WTC11 (cell line): ENCODE results near the gene ANKZF1.

Source experiments
- AFF4 ChIP-seq: sonication (generic); formaldehyde crosslinking; IDR thresholded peaks from 2 replicates; pipeline ENCODE4 v1.8.1; 2023; ENCODE audit warnings: mild to moderate bottlenecking, missing genetic modification reagents, borderline replicate concordance
- CTCF ChIP-seq: fragments of 200-600 bp; IDR thresholded peaks from 2 replicates; pipeline ENCODE4 v1.8.0; 2022; ENCODE audit warnings: antibody characterized with exemption
- FOXP1 ChIP-seq: sonication (generic); formaldehyde crosslinking; IDR thresholded peaks from 2 replicates; pipeline ENCODE4 v1.8.0; 2022; ENCODE audit warnings: missing genetic modification reagents, mild to moderate bottlenecking, moderate library complexity, borderline replicate concordance
- IRF1 ChIP-seq: sonication (generic); formaldehyde crosslinking; IDR thresholded peaks from 2 replicates; pipeline ENCODE4 v1.8.0; 2023; ENCODE audit warnings: missing genetic modification reagents
- NFE2L1 ChIP-seq: sonication (generic); formaldehyde crosslinking; IDR thresholded peaks from 2 replicates; pipeline ENCODE4 v1.8.1; 2023; ENCODE audit warnings: missing genetic modification reagents
- ZNF263 ChIP-seq: sonication (generic); formaldehyde crosslinking; IDR thresholded peaks from 2 replicates; pipeline ENCODE4 v1.8.1; 2022; ENCODE audit warnings: low read depth, mild to moderate bottlenecking, moderate library complexity, missing genetic modification reagents
- TF ChIP-seq, protein P1 (sequence below): sonication (generic); formaldehyde crosslinking; IDR thresholded peaks from 2 replicates; pipeline ENCODE4 v1.8.1; 2022; ENCODE audit warnings: low read depth, mild to moderate bottlenecking, moderate library complexity, missing genetic modification reagents, borderline replicate concordance

- TF ChIP-seq CTCF = no peak
- no peak for TF ChIP-seq AFF4 (CRISPR knock-in tag)
- no peak for TF ChIP-seq FOXP1
- no peak for TF ChIP-seq IRF1 (CRISPR knock-in tag)
- TF ChIP-seq NFE2L1 = no peak
- TF ChIP-seq ZNF263 (CRISPR knock-in tag) = no peak
- TF ChIP-seq, protein P1, sequence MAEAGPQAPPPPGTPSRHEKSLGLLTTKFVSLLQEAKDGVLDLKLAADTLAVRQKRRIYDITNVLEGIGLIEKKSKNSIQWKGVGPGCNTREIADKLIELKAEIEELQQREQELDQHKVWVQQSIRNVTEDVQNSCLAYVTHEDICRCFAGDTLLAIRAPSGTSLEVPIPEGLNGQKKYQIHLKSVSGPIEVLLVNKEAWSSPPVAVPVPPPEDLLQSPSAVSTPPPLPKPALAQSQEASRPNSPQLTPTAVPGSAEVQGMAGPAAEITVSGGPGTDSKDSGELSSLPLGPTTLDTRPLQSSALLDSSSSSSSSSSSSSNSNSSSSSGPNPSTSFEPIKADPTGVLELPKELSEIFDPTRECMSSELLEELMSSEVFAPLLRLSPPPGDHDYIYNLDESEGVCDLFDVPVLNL (CRISPR knock-in tag) = no peak
Observed at GRCh38 chr2:219243291-219243761, 13.7 kb downstream of the ANKZF1 start.
